Heart left ventricle (tissue), 13 donors: ENCODE data around the gene ZNF782.

Experiments used
- CTCF ChIP-seq, 12 donors: fragments of 200-600 bp; sonication (generic) in 4 of 12; IDR thresholded peaks; one replicate each; pipeline versions ENCODE4 v1.5.0 to v1.8.0; 2018 to 2022; ENCODE audit warnings: antibody characterized with exemption in 12 of 12, mild to moderate bottlenecking in 5 of 12
- POLR2A ChIP-seq, 2 donors: fragments of 450-650 bp; IDR thresholded peaks; one replicate each; pipeline ENCODE4 v1.6.1; 2017; ENCODE audit warnings: antibody characterized with exemption in 2 of 2, mild to moderate bottlenecking in 2 of 2, moderate library complexity in 2 of 2
- donor health status: ischemic (EF 13 %, LVEDD 7.1; RV severe dilation, severe dysfunction).
- donor health status: DM: no; HTN: yes; CAD: no.
- donor health status: DM: no; HTN: no; CAD: no.
- donor health status: ischemic (EF 25% LVEDD 6.9; RV normal size, moderate dysfunction).
- donor health status: ischemic (EF 25% LVEDD 5.7; RV mildly dilated, moderate dysfunction).
- donor health status: ischemic (EF 35%, LVEDD 5.7; RV mildly dilated, moderate dysfunction).
- donor health status: nonischemic (EF 11% LVEDD 7.7; RV severe dilation, severe dysfunction).
- donor health status: DM: yes; HTN: yes; CAD: no.
- donor health status: PGD.
- donor health status: ischemic (EF 29% LVEDD 5.4; RV normal size, mild dysfunction).
- donor health status: nonischemic (EF 23%, LVEDD 6.1; RV moderate dilation, normal function).

- TF ChIP-seq CTCF (IDR thresholded peaks at IDR 0.05) (no peak), POLR2A (IDR thresholded peaks at IDR 0.05) (no peak)
Measured at GRCh38 chr9:96813607-96814006, 40.7 kb downstream of the ZNF782 start.
